Eye (tissue), 1 donor: ENCODE data around the gene EIF5.
"Not testable (repeated sequence)": the region's sequence is repeated elsewhere in the genome, so short reads cannot be mapped to it uniquely, and the experiment has no call there.

Experiments
- DNase-seq: peaks from one replicate; pipeline ENCODE4 v3.0.0-alpha.2; 2015

The EIF5 gene

DNA sequence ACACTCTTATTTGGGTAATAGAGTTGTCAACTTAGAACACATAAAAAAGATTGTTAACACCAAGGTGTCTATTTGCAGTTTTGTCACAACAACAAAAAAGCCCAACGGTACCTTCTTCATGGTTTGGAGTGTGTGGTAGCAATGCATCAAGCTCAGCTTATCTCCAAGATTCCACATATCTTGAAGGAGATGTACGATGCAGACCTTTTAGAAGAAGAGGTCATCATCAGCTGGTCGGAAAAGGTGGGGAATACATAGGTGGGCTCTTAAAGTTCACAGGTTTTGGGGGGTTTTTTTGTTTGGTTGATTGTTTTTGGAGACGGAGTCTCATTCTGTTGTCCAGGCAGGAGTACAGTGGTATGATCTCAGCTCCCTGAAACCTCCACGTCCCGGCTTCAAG lies 5.5 kb downstream of the EIF5 start:
- DNase-seq: no peak

DNA sequence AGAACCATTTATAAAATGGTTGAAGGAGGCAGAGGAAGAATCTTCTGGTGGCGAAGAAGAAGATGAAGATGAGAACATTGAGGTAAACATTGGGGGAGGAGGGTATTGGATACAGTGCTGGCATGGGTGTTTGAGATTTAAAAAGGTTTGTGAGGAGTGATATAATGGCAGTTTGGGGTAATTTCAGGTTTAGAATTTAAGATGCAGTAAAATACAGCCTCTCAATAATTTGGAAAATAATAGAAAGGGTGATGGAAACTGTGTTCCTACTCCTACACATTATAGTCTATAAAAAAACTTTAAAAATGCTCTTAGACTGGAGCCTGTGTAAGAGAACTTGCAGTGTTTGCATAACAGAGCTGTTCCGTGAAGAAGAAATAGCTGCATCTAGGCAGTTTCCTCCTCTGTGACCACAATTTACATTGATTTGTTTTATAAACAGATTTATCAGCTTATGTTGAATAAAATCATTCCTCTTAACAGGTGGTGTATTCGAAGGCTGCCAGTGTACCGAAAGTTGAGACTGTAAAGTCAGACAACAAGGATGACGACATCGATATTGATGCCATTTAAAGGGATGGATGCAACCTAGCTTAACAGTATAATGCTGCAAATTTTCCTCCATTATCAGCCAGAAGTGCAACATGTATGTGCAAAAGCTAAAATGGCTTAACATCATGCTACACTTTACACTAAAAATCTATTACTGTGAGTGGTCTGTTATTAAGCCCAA lies 6.6 kb downstream of the EIF5 start:
- DNase-seq: no peak

- no peak for DNase-seq
Measured at GRCh38 chr14:103341250-103342129, 7.5 kb downstream of the EIF5 start.

GRCh38 chr14:103343164-103343879 lies 9.3 kb downstream of the EIF5 start:
- DNase-seq: no peak

GRCh38 chr14:103343905-103344797 lies 10.1 kb downstream of the EIF5 start:
- no peak for DNase-seq

- no peak for DNase-seq
Measured at GRCh38 chr14:103346286-103346685, 12.2 kb downstream of the EIF5 start.

DNA sequence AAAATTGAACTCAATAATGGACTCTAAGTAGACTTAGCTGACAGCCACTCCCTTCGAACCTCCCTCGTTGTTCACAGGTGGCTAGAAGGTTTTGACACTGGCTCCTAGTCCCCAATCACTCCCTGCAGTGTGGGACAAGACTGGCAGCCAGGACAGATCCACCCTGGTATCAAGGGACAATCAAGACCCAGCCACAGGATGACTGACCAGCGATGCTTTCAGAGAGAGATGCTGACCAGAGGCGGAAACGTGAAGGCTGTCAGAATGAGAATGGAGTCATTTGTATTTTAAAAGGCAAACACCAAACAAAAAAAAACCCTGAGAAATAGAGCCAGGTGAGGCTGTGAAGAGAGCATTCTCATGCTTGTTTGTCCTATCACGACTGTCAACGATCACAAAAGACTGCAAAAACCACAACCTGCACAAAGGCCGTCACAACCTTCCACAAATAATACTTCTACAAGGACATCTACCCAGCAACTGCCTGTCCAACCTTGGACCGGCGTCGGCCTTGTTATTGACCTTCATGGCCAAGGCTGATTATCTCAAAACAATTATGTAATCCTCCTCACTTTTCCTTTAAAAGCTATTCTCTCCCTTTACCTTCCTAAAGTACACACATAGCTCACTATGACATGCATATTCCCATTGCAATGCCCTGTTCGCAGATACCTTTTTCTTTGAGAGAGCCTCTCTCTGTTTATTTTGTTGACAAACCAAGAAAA lies 13.2 kb downstream of the EIF5 start:
- no peak for DNase-seq

GRCh38 chr14:103348154-103348553 lies 14.1 kb downstream of the EIF5 start:
- no peak for DNase-seq

GRCh38 chr14:103349982-103350381 lies 15.9 kb downstream of the EIF5 start:
- no peak for DNase-seq

DNA sequence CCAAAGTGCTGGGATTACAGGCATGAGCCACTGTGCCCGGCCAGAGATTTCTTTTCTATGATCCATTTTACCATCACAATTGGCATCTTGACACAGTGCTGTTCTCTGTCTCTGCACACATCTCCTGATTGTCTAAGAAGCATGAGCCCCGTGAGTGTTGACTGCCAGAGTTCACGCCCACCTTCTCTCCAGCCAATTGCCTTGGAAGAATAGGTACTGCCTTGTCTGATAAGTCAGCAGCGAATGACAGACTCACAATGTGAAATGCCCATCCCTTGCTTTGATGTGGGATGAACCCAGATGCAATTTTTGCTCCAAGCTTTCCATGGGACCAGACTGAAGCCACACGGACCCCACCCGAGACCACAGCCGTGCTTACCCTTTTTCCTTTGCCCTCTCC lies 19.3 kb downstream of the EIF5 start:
- no peak for DNase-seq

DNA sequence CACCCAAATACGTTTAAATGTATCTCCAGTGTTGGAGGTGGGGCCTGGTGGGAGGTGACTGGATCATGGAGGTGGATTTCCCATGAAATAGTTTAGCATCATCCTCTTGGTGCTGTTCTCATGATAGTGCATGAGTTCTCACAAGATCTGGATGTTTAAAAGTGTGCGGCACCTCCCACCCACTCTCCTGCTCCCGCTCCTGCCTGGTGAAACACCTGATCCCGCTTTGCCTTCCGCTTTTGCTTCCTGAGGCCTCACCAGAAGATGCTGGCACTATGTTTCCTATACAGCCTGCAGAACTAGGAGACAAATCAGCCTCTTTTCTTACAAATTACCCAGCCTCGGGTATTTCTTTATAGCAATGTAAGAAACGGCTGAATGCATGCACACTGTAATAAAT lies 20.1 kb downstream of the EIF5 start:
- DNase-seq: no peak

GRCh38 chr14:103356024-103356682 lies 22.1 kb downstream of the EIF5 start:
- no peak for DNase-seq

DNA sequence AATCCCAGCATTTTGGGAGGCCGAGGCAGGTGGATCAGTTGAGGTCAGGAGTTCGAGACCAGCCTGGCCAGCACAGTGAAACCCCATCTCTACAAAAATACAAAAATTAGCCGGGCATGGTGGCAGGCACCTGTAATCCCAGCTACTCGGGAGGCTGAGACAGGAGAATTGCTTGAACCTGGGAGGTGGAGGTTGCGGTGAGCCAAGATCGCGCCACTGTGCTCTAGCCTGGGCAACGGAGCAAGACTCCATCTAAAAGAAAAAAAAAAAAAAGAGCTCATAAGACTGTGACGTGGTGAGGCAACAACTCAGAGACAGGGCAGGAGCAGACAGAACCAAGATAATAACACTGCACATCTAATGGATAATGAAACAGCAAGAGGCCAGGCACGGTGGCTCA lies 23.5 kb downstream of the EIF5 start:
- DNase-seq: not testable (repeated sequence)

DNA sequence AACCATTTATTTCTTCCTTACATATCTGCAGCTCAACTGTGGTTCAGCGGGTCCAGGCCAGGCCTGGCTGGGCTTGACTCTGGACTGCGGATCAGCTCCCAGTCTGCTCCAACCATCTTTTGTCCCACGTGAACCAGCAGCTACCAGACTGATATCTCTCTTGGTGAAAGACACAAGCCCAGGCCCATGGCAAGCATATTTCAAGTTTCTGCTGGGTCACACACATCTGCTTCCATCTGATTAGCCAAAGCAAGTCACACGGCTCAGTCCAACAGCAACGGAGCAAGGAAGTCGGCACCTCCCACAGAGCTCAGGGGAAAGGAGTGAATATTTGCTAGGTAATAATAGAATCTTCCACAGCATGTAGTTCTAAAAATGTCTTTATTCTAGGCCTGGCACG lies 26.5 kb downstream of the EIF5 start:
- DNase-seq: no peak

DNA sequence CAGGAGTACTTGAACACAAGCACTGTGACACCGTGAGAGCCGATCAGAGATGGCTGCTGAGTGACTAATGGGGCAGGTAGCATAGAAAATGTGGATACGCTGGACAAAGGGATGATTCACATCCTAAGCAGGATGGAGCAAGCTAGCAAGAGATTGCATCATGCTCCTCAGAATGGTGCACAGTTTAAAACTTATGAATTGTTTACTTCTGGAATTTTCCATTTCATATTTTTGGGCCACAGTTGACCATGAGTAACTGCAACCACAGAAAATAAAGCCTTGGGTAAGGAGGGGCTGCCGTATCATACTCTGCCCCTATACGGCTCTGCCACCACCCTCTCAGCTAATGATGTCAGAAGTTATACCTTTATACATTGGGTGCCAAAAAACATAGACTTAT lies 27.8 kb downstream of the EIF5 start:
- no peak for DNase-seq

DNA sequence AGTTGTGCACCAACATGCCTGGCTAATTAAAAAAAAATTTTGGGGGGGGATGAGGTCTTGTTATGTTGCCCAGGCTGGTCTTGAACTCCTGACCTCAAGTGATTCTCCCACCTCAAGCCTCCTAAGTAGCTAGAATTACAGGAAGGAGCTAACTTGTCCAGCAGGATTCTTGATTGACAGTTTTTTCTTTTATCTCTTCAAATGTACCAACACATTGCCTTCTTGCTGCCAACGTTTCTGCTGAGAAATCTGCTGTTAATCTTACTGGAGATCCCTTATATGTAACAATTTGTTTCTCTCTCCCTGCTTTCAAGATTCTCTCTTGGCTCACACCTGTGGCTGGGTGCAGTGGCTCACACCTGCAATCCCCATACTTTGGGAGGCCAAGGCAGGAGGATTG lies 28.7 kb downstream of the EIF5 start:
- DNase-seq: no peak

GRCh38 chr14:103366741-103367140 lies 32.7 kb downstream of the EIF5 start:
- no peak for DNase-seq

GRCh38 chr14:103367995-103368394 lies 34.0 kb downstream of the EIF5 start:
- DNase-seq: no peak

- no peak for DNase-seq
Measured at GRCh38 chr14:103370087-103370486, 36.0 kb downstream of the EIF5 start.

GRCh38 chr14:103372017-103372416 lies 38.0 kb downstream of the EIF5 start:
- no peak for DNase-seq
